ENCODE data around the gene PAK4. TPM values are rescaled to one million over a fixed set of nuclear protein-coding genes. Genes with fewer than 3 reads are reported as not detected.
"Not testable (repeated sequence)": the region's sequence is repeated elsewhere in the genome, so short reads cannot be mapped to it uniquely, and the experiment has no call there.

The PAK4 gene
- total RNA-seq, 1 donor = 9.0 TPM

- no peak for TF ChIP-seq CTCF (IDR thresholded peaks at IDR 0.05; ENCODE audit: insufficient read depth, low read length)
- DNase-seq (ENCODE audit: low read depth) = no peak
- H3K4me3 ChIP-seq (ENCODE audit: low read depth, low read length) = no peak overlapping the region
These were observed 13.2 kb upstream of the PAK4 start for GRCh38 chr19:39112338-39112890.

GRCh38 chr19:39113199-39113598 is 12.4 kb upstream of the PAK4 start:
- no peak overlapping the region for H3K4me3 ChIP-seq (ENCODE audit: low read depth, low read length)
- DNase-seq (ENCODE audit: low read depth) = no peak
- TF ChIP-seq CTCF (IDR thresholded peaks at IDR 0.05; ENCODE audit: insufficient read depth, low read length) = no peak

GRCh38 chr19:39115105-39115847 is 10.3 kb upstream of the PAK4 start:
- H3K4me3 ChIP-seq (ENCODE audit: low read depth, low read length) = no peak overlapping the region
- DNase-seq (ENCODE audit: low read depth) = no peak
- TF ChIP-seq CTCF (IDR thresholded peaks at IDR 0.05; ENCODE audit: insufficient read depth, low read length) = no peak

- H3K4me3 ChIP-seq (ENCODE audit: low read depth, low read length); DNase-seq (ENCODE audit: low read depth): not testable (repeated sequence)
These were observed 8.6 kb upstream of the PAK4 start for GRCh38 chr19:39117023-39117422.

GRCh38 chr19:39119830-39120229 is 5.8 kb upstream of the PAK4 start:
- TF ChIP-seq CTCF (IDR thresholded peaks at IDR 0.05; ENCODE audit: insufficient read depth, low read length) = no peak
- DNase-seq (ENCODE audit: low read depth) = no peak
- no peak overlapping the region for H3K4me3 ChIP-seq (ENCODE audit: low read depth, low read length)

GRCh38 chr19:39122934-39123731 is 2.5 kb upstream of the PAK4 start:
- no peak for TF ChIP-seq CTCF (IDR thresholded peaks at IDR 0.05; ENCODE audit: insufficient read depth, low read length)
- DNase-seq (ENCODE audit: low read depth) = no peak
- H3K4me3 ChIP-seq (ENCODE audit: low read depth, low read length) = no peak overlapping the region

GRCh38 chr19:39124136-39124764 is 1.3 kb upstream of the PAK4 start:
- no peak for DNase-seq (ENCODE audit: low read depth)
- no peak for TF ChIP-seq CTCF (IDR thresholded peaks at IDR 0.05; ENCODE audit: insufficient read depth, low read length)
- H3K4me3 ChIP-seq (ENCODE audit: low read depth, low read length) = no peak overlapping the region

Measured in fibroblast of the aortic adventitia (primary cell).